Right atrium auricular region (tissue), 2 donors: ENCODE measurements around the gene ABL1. TPM values are rescaled to one million over a fixed set of nuclear protein-coding genes. Genes with fewer than 3 reads are reported as not detected.

Experiments used
- DNase-seq: peaks from one replicate; pipeline ENCODE4 v3.0.0-alpha.2; 2019; ENCODE audit warnings: low spot score
- H3K27ac ChIP-seq, 2 donors: fragments of 200-600 bp; sonication (generic); 1 replicate in 1 of 2; 2 replicates in 1 of 2; pipeline ENCODE4 v1.5.1; 2016 to 2019
- H3K27me3 ChIP-seq, 2 donors: fragments of 200-600 bp; sonication (generic); one replicate each; pipeline versions ENCODE4 v1.5.1 to v1.6.0; 2017 to 2019
- H3K36me3 ChIP-seq: fragments of 200-600 bp; sonication (generic); one replicate; pipeline ENCODE4 v1.5.1; 2016
- H3K4me1 ChIP-seq, 2 donors: fragments of 200-600 bp; sonication (generic); one replicate each; pipeline versions ENCODE4 v1.5.1 to v1.6.0; 2017 to 2019
- H3K4me3 ChIP-seq, 2 donors: fragments of 200-600 bp; sonication (generic); 1 replicate in 1 of 2; 2 replicates in 1 of 2; pipeline ENCODE4 v1.5.1; 2017 to 2019; ENCODE audit warnings: mild to moderate bottlenecking in 1 of 2, moderate library complexity in 1 of 2
- H3K9me3 ChIP-seq, 2 donors: fragments of 200-600 bp; sonication (generic); one replicate each; pipeline ENCODE4 v1.5.1; 2019
- total RNA-seq, 2 donors: library from RNA; depleted of rRNA; stranded (reverse); fragments of >200 nt; gene quantifications; one replicate each; pipeline ENCODE4 v1.1.0, GENCODE V29; 2016
- TF ChIP-seq, protein P1 (sequence below), 2 donors: fragments of 200-600 bp; sonication (generic); IDR thresholded peaks; one replicate each; pipeline ENCODE4 v1.5.1; 2019; ENCODE audit warnings: antibody characterized with exemption in 2 of 2

Gene ABL1
- total RNA-seq, 2 donors from 2014 or later: 26.3 to 38.9 TPM

- Histone ChIP-seq H3K9me3 (no peaks in the 10 kb centered on the region), H3K4me1 (no peaks in the 10 kb centered on the region), H3K36me3 (no peaks in the 10 kb centered on the region), H3K27me3 (no peaks in the 10 kb centered on the region), H3K4me3 (peak overlapping the region in 1 of 2 donors; percentile 4), H3K27ac (no peak overlapping the region)
- TF ChIP-seq, protein P1, sequence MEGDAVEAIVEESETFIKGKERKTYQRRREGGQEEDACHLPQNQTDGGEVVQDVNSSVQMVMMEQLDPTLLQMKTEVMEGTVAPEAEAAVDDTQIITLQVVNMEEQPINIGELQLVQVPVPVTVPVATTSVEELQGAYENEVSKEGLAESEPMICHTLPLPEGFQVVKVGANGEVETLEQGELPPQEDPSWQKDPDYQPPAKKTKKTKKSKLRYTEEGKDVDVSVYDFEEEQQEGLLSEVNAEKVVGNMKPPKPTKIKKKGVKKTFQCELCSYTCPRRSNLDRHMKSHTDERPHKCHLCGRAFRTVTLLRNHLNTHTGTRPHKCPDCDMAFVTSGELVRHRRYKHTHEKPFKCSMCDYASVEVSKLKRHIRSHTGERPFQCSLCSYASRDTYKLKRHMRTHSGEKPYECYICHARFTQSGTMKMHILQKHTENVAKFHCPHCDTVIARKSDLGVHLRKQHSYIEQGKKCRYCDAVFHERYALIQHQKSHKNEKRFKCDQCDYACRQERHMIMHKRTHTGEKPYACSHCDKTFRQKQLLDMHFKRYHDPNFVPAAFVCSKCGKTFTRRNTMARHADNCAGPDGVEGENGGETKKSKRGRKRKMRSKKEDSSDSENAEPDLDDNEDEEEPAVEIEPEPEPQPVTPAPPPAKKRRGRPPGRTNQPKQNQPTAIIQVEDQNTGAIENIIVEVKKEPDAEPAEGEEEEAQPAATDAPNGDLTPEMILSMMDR (IDR thresholded peaks at IDR 0.05): no peak
- DNase-seq: peak; percentile 75
Observed at GRCh38 chr9:130912932-130913598, 78.0 kb downstream of the ABL1 start.

- DNase-seq: no peak
- Histone ChIP-seq H3K4me1 (no peaks in the 10 kb centered on the region), H3K27me3 (no peaks in the 10 kb centered on the region), H3K9me3 (no peaks in the 10 kb centered on the region), H3K36me3 (no peaks in the 10 kb centered on the region), H3K27ac (no peak overlapping the region), H3K4me3 (peak overlapping the region in 1 of 2 donors; percentile 4)
- TF ChIP-seq, protein P1 (IDR thresholded peaks at IDR 0.05): no peak
Observed at GRCh38 chr9:130913599-130914416, 78.8 kb downstream of the ABL1 start.

DNA sequence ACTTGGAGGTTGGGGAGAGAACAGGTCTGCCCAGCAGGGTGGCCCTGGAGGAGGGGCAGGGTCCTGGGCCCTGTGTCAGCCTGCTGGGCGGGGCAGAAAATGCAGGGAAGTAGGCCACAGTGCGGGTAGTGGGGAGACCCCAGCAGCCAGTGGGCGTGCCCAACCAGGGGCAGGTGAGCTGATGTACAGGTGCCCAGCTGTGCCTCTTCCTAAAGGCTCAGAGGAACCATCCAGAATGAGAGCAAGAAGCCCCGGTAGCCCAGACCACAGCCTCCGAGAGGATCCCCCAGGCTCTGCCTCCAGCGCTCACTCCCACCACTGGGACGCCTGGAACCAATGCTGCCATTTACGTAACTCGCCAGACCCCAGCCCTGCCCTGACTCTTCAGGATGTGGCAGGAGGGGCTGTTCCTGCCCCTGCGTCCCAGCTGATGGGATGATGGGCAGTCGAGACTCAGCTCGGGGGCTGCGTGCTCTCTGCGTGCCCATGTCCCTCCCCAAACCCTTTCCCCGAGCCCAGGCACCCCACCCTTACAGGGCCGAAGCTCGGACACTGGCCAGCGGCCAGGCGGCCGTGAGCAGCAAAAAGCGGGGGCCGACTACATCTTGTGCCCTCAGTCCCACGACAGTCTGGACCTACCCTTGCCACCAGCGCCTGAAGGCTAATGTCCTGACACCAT, 79.5 kb downstream of the ABL1 start:
- Histone ChIP-seq H3K9me3 (no peaks in the 10 kb centered on the region), H3K27ac (no peak overlapping the region), H3K27me3 (no peaks in the 10 kb centered on the region), H3K36me3 (no peaks in the 10 kb centered on the region), H3K4me1 (no peaks in the 10 kb centered on the region), H3K4me3 (no peak overlapping the region)
- TF ChIP-seq, protein P1 (IDR thresholded peaks at IDR 0.05): no peak
- DNase-seq: no peak

DNA sequence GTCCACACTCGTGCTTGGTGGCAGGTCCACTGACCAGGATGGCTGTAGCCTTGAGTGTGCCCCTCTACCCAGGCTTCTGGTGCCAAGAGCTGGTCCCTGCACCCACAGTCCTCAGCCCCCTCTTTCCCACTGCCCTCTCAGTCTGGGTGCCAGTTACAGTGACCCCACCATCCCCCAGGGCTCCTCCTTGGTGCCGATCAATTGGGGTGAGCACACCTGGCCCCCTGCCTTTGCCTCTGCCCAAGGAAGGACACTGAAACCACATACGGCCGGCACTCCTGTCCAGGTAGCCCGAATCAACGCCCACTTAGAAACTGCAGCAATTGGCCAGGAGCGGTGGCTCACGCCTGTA, 80.0 kb downstream of the ABL1 start:
- no peaks in the 10 kb centered on the region for H3K27me3 ChIP-seq
- no peaks in the 10 kb centered on the region for H3K4me1 ChIP-seq
- H3K36me3 ChIP-seq: no peaks in the 10 kb centered on the region
- H3K9me3 ChIP-seq: no peaks in the 10 kb centered on the region
- no peak overlapping the region for H3K4me3 ChIP-seq
- no peak overlapping the region for H3K27ac ChIP-seq
- TF ChIP-seq, protein P1 (IDR thresholded peaks at IDR 0.05): no peak
- DNase-seq: no peak

DNA sequence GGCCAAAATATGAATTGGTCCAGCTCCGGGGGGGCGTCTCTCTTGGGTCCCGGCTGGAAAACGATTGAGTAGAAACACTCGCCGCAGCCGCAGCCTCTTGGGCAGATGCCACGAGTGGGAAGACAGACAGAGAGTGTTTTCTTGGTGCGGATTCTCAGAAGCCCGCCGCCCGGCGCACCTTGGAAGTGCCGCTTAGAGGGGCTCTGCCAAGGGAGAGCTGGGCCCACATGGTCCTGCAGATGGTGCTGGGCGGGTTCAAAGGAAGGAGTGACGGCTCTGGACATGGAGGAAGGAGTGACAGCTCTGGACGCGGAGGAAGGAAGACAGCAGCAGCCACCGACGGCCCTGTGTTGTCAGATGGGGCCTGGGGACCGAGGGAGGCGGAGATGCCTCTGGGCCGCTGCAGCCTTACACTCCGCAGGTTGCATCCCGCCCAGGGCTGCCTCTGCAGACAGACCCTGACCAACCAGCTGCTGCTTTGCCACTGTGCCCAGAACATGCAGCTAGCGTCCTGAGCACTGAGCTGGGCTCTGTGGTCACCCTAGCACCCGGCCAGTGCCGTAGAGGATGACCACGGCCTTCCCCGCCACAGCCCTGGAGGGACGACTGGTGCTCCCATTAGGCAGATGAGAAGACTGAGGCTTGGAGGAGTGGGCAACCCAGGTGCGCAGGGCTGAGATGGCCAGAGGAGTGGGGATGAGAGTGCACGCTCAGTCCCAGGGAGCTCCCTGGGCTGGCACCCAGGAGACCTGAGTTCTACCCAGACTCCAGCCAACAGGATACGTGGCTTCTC, 82.3 kb downstream of the ABL1 start:
- Histone ChIP-seq H3K9me3 (no peaks in the 10 kb centered on the region), H3K27me3 (no peaks in the 10 kb centered on the region), H3K4me3 (no peak overlapping the region), H3K4me1 (no peaks in the 10 kb centered on the region), H3K36me3 (no peaks in the 10 kb centered on the region), H3K27ac (no peak overlapping the region)
- TF ChIP-seq, protein P1 (IDR thresholded peaks at IDR 0.05): no peak
- DNase-seq: no peak
